AG09309 (cell line): ENCODE data around the gene CEP41.
A peak's percentile ranks its signal among the peaks of the same experiment; 100 is the strongest.

Experiments
- DNase-seq: peaks from one replicate; pipeline ENCODE4 v3.0.0-alpha.2; 2010; ENCODE audit warnings: low read depth
- H3K4me3 ChIP-seq: 2 replicates; pipeline ENCODE4 v1.5.1; 2011; ENCODE audit warnings: mild to moderate bottlenecking, low read depth, low read length, moderate library complexity; ENCODE audit not compliant: control insufficient read depth
- CTCF ChIP-seq: IDR thresholded peaks from 2 replicates; pipeline ENCODE4 v1.5.1; 2011; ENCODE audit warnings: mild to moderate bottlenecking, low read depth, low read length, inconsistent platforms; ENCODE audit not compliant: insufficient read depth, control insufficient read depth; ENCODE audit errors: missing control alignments

Gene CEP41

DNA sequence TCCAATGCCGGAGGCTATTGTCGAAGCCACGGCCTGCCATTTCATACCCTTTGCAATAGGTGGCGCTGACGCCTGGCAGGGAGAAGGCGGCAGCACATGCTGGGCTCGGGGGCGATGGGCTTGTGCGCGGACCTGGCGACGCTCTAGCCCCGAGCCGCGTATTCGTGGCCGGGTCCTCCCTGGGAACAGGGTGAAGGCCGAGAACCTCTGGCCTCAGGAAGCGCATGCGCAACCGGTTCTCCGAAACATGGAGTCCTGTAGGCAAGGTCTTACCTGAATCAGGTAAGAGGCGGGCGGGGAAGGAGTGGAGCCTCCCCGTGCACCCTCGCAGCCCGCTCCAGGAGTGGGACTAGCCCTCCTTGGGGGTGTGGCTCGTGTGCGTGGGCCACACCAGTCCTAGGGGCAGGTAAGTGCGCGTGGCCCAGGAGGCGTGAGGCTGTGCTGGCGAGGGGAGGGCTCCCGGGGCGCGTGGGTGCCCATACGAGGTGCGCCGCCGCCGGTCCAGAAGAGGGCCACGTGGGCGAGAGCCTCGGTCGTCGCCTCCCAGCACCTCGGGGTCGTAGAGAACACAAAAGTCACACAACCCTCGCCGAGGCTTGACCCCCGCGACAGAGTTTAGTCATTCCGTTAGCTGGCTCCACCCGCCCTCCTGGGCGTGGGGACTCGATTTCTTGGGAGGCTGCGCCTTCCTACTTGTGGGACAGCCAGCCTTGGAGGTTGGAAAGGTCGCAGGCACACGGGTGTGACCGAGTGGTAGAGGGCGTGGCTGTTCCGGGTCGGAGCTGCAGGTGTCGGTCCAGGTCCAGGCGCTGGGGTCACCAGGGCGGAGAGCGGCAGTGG, 45.5 kb upstream of the CEP41 start:
- no peak overlapping the region for H3K4me3 ChIP-seq
- TF ChIP-seq CTCF, result peak; percentile 5
- no peak for DNase-seq

DNA sequence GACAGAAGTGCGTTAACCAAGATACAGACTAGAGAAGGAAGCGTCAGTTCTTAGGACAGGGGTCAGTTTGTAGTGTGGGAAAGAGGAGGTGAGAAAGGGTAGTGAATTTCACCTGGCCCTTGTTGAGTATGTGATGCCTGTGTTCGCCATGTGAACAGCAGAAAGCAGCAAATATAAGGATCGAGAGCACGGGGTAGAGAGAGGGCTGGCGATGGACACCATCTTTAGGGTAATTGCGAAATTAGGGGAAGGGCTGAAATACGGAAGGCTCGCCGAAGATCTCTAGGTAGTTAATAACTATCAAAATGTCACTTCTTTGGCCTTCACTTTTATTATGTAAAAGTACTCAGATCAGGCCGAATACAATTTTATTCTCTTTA, 44.9 kb upstream of the CEP41 start:
- no peak for DNase-seq
- no peak for TF ChIP-seq CTCF
- H3K4me3 ChIP-seq, result no peak overlapping the region

- DNase-seq, result no peak
- TF ChIP-seq CTCF, result no peak
- H3K4me3 ChIP-seq, result no peak overlapping the region
Measured at GRCh38 chr7:130483031-130483430, 42.2 kb upstream of the CEP41 start.

- DNase-seq, result no peak
- TF ChIP-seq CTCF, result no peak
Measured at GRCh38 chr7:130481898-130482297, 41.1 kb upstream of the CEP41 start.

DNA sequence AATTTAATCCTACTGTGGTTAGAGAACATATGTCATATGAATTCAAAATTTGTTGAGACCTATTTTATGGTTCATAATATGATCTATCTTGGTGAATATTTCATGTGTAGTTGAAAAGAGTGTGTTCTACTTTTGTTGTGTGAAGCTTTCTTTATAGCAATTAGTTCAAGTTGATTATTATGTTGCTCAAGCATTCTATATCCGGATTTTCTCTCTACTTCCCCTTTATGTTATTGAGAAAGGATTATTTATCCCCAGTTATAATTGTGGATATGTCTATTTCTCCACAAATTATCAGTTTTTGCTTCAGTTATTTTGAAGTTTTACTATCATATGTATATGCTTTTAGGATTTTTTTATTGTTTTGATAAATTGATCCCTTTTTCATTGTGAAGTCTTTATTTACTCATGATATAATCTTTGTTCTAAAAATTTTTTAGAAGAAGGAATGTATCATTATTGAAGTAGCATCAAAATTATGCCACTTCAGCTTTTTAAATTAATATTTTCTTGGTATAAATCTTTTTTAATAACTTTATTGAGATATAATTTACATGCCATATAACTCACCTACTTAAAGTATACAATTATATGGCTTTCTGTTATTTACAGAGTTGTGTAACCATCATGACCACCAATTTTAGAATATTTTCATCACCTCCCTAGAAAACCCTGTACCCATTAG, 39.0 kb upstream of the CEP41 start:
- no peak for TF ChIP-seq CTCF
- no peak overlapping the region for H3K4me3 ChIP-seq
- no peak for DNase-seq

More at GRCh38 chr7:130481898-130482297, 41.1 kb upstream of the CEP41 start:
- no peak overlapping the region for H3K4me3 ChIP-seq

- no peak for TF ChIP-seq CTCF
- no peak overlapping the region for H3K4me3 ChIP-seq
- DNase-seq, result no peak
Measured at GRCh38 chr7:130478991-130479390, 38.2 kb upstream of the CEP41 start.
